NCI-H748 (cell line): Measurements from ENCODE around the gene C2orf49.

Source experiments
- DNase-seq: peaks from one replicate; lab custom pipeline; 2025; ENCODE audit not compliant: unreplicated experiment; lab: John Stamatoyannopoulos, UW

Gene C2orf49

DNA sequence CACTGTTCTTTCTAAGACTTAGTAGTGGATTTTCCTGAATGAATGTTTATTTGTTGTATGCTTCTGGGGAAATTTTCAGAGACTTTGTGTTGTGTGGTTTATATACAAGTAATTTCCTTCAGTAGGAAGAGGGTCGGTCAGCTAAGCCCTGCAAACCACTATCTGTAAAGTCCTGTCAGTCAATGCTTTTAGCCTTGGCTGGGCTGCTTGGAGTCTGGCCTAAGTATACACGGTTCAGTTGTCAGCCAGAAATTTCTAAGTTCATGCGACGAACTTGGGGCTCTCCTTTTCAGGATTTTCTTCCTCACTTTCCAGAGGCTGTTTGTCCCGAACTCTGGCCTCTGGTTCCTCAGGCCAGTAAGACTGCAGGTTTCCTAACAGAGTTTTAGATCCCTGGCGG, 21.3 kb downstream of the C2orf49 start:
- no peak for DNase-seq

DNA sequence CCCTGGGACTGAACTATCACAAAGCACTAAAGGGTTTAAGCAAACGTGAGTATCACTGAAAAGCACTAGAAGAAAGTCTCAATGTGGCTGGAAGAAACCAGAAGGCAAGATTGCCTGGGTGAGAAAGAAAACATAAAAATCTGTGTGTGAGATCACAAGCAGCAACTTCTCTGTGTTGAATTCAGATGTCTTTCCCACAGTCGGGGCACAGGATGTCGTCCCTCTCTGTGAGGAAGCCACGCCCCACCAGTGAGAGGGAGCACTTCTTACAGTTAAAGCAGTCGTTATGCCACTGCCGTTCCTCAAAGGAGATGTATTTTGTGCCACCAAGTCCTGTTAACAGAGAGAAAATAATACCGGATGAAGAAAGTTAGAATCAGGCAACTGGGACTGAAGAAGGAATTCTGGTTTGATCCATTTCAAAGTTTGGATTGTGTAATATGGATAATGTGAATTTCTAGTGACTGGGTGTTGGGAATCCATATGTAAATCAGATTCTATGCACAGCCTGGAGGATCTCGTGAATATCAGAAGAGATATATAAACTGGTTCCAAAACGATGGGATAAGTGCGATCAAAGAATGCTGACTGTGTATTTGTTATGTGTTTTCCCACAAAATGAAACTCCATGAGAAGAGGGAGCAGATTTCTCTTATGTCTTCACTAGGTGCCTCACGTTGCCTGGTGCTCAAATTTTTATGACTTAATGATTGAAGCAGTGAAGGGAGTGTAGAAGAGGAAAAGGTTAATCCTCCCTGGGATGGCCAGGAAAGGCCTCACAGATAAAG, 24.0 kb downstream of the C2orf49 start:
- DNase-seq, result no peak

DNA sequence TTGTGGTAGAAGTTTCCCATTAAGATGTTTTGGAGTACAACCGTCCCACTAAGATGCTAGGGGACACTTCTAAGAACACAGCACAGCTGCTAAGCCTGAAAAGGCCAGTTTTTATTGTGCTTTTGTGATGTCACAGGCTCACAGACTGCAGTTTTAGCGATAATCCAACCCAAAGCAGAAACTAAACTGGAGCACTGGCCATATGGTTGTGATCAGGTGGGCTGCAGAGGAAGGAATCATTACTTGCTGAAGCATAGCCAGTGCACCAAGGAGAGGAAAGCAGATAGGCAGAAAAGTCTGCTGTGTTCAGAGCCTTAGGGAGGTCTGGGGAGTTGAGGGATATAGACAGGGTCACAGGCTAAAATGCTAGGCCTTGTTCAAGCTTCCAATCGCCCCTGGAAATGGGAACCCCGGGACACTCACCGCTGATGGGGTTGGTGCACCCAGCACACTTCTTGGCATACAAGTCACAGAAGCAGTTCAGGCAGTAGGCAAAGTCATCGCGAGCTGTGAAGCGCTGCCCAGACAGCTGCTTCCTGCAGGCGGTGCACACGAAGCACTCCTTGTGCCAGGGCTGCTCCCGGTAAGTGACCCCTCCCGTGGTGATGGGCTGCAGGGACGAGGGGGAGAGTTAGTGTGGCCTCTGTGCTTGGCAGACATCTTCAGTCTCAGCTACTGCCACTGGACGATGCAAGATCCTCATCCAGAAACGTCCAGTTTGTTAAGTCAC, 25.7 kb downstream of the C2orf49 start:
- no peak for DNase-seq

DNA sequence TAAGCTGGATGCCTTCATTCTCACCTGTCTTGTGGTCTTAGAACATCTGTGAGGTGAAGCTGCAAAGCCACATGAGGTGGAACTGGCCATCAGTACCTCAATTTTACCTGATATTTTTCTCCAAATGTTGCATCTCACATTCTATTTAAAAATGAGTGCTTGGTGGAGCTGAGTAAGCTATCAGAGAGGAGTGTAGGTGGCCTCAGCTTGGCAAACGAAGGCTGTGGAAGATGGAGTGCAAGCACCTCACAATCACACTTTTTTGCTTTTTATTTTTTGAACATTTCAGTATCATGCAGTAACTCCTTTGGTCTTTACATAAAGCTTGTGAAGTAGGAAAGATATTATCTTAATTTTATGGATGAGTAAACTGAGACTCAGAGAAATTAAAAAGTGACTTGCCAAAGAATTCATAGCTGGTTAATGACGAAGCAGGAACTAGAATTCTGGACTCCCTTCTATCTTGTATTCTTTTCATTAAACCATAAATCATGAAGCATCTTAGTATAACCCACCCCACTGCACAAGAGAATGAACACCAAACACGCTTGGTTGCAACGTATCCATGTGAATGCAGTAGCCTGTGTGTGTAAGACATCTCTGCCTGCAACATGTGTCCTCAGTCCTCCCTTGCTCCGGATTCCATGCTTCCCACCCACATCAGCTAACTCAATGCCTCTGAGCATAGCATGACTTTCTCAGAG, 27.2 kb downstream of the C2orf49 start:
- no peak for DNase-seq

DNA sequence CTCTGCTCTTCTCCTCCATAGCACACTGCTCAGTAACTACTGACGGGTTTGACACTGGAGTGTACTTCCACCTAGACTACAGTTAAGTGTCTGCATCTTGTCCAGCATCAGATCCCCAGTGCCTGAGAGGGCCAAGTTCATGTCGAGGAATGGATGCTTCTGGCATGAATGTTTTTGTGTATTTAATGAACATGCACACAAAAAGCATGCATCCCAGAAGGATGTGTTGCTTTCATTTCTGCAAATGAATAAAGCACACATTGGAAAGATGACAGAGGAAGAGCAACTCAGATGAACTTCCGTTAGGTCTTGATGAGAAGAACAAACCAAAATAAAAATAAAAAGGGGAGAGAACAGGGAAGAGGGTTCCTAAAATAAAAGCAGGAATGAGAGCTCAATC, 27.9 kb downstream of the C2orf49 start:
- DNase-seq, result no peak

DNA sequence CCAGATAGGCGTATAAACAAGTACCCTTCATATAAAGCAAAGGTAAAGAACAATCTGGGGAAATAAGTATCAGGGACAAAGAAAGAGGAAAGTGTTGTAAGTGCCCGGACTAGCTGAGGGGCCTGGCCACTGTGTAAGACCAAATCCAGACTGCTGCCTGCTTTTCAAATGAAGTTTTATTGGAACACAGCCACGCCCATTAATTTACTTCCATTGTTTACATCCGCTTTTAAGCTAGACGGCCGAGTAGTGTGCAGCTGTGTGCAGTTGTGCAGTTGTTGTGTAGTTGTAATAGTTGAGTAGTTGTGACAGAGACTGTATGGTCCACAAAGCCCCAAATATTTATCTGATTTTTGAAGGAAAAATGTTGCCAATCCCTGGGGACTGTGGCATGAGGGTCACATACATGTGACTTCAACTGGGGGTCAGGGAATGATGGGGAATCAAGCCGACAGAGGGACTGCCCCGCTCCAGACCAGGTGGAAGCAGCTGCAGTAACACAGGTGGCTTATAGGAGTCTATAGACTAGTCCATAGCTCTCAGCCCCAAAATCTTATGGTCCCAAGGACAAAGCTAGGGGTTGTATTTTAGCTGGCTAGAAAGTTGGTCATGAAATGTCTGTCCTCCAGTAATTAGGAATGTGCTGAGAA, 31.5 kb downstream of the C2orf49 start:
- DNase-seq, result peak; percentile 29

DNA sequence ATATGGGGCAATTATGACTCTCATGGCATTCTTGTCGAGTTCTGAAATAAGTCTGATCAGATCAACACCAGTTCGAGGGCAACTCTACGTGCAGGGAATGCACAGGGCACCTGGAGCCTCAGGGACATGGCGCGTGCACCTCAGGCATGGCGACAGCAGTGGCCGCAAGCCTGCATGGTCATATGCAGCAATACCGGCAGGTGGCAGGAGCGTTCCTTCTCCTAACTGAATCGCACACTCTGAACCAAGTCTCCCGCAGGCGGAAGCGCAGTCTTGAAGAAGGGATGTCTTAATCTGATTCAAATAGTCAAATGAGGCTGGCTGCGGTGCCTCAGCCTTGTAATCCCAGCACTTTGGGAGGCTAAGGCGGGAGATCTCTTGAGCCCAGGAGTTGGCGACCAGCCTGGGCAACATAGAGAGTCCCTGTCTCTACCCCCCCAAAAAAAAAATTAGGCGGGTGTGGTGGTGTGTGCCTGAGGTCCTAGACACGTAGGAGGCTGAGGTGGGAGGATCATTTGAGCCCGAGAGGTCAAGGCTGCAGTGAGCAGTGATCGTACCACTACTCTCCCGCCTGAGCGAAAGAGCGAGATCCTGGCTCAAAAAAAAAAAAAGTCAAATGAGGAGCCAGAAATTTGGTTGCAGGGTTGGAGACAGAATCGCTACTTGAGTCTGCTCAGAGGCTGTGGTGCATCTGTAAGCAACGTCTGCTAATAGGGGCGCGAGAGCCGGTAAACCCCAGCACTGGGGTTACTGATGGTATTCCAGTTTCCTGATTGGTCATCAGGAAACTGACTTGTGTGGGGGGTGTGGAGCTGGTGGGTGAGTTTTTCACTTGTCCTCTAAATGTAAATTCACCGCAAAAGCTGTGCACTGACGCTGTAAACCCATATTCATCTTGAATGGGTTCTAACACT, 32.7 kb downstream of the C2orf49 start:
- DNase-seq, result peak; percentile 78

DNA sequence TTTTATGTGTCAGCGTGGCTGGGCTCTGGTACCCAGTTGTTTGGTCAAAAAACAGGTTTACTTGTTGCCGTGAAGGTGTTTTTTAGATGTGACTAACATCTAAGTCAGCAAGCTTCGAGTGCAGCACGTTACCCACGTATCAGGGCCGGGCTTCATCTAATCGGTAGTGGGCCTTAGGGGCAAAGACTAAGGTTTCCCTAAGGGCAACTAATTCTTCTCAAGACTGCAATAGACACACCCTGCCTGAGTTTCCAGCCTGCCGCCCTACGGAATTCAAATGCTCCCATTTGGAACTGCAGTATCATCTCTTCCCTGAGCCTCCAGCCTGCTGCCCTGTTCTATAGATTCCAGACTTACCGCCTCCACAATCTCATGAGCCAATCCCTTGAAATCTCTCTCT, 33.8 kb downstream of the C2orf49 start:
- DNase-seq, result no peak

DNA sequence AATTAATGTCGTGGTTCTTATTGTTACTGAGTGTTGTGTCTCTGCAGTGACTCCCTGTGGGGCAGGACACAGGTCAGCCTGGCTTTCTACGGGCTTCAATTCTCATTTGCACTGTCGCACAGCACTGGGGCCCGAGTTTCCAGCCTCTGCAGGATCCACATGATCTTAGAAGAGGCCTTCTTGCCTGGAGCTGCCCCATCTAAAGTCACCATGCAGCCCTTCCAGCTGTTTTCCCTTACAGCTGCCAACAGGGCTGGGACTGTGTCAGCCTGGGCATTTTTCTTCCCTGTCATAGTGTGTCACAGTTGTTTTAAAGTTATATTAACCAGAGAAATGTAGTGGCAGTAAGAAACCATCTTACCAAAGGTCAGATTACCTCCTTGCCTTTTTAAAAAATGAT, 34.5 kb downstream of the C2orf49 start:
- no peak for DNase-seq

DNA sequence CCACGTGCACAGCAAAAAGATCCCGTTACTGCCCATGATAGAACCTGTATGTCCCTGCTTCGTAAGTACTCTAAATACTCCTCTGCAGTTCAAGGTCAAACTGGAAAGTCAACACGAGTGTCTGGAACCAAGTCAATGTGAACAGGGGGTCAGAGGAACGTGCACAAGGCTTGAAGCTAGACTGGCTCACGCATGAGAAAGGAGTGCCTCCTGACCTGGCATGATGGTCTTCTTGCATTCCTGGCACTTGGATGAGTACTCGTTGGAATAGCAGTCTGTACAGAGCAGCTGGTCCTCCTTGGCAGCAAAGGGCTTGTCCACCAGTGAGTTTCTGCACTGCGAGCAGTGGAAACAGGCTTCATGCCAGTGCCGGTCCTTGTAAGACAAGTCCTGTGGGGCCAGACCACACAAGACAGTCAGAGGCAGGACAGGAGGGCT, 36.0 kb downstream of the C2orf49 start:
- DNase-seq, result no peak

DNA sequence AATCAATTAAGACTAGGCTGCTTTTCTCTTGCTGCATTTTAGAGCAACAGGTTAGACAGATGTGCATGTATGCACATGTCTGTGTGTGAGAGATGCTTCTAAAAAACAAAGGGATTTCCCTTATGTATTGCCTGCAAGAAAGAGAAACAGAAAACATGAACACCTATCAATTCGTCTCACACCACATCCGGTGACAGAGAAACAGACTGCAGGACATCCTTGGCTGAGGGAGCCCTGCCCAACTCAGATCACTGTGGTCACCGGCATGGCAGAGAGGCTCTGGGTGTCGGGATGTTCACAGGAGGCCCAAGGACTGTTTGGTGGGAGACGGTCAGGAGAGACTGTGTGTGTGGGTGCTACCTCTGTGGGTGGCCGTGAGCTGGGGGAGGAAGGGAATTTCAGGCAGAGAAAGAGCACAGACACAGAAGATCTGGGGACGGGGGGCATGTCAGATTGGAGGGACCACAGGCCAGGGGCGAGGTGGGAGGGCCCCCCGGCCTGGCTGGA, 36.6 kb downstream of the C2orf49 start:
- no peak for DNase-seq

DNA sequence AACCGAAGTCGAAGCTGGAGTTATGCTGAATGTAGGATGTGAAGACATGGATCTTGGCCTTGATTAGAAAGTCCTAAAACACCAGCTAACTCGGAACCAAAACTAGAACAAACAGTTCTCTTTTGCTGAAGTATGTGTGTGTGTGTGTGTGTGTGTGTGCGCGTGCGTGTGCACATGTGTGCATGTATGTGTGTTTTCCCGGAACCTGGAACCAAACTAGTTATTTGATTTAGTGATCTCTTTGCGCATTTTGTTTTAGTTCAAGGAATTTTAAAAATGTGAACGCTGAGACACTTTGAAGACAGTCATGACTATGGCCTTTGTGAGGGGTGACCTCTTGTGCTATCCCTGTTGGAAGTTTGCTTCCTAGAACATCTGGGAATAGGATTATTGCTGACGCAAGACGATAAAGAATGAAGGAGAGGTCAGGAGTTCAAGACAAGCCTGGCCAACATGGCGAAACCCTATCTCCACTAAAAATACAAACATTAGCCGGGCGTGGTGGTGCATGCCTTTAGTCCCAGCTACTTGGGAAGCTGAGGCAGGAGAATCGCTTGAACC, 37.7 kb downstream of the C2orf49 start:
- DNase-seq, result no peak

DNA sequence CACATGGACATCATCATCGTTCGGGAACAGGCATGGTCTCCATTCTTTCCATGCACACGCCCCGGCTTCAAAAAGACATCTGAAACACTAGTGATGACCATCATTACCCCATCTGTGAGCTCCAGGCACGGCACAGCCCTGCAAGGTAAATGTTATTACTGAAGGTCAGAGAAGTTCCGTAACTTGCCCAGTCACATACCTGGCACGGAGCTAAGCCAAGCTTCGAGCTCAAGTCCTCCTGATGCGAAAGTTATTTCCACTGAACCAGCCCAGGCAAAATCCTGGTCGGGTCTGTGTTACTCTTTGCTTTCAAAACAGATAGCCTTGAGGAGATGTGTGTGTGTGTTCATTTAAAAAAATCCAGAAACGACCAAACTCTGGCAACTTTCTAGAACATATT, 38.7 kb downstream of the C2orf49 start:
- no peak for DNase-seq

DNA sequence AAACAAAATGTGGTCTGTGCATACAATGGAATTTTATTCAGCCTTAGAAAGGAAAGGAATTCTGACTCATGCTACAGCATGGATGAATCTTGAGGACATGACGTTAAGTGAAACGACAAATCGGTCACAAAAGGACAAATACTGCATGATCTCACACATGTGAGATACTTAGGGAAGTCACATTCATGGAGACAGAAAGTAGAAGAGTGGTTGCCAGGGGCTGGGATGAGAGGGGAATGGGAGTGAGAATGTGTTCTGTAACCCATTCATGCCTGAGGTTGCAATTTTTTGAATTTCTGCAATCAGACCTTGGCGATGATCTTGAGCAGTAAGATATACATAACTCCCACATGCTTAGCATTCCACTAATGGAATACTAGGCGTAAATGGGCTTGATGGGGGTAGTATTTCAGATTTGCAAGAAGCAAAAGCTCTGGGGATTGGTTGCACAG, 39.5 kb downstream of the C2orf49 start:
- DNase-seq, result no peak

DNA sequence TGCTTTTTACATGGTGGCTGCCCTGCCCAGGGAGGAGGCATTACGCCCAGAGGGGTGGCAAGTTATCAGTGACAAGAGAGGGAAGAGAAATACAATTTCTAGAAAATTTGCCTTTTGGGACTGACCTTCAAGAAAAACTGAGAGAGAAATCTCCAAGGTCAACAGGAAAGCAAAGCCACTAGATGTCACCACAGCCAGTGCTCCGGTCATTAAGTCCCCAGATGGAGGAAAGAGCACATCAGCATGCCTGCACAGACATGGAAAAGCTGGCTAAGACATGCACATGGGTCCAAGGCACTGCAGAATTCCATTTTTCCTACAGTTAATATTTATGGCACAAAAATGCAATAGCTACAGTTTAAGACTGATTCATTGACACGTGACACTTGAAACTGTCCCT, 40.5 kb downstream of the C2orf49 start:
- DNase-seq, result no peak

DNA sequence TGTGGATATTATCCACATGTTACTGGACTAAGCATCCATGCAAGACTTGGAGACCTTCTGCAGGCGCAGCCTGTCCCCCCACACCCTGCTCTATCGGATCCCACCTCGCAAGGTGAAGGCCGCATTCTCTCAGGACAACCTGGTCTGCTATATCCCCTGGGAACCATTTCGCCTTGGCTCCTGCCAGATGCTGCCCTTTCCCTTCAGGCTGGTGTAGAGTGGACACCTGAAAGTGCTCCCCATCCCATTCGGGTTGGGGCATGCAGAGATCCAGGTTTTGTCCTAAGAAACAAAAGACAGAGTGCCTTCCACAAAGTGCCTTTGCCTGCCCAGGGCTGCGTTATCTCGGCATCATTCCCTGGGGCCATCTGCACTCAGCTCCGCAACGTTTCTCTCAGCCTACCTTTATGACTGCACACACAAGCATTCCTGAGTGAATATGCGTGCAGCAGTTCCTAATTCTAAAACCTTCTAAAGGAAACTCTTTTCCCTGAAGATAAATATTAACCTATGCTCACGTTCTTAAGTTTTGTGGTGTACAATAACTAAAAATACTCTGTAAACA, 41.0 kb downstream of the C2orf49 start:
- no peak for DNase-seq

DNA sequence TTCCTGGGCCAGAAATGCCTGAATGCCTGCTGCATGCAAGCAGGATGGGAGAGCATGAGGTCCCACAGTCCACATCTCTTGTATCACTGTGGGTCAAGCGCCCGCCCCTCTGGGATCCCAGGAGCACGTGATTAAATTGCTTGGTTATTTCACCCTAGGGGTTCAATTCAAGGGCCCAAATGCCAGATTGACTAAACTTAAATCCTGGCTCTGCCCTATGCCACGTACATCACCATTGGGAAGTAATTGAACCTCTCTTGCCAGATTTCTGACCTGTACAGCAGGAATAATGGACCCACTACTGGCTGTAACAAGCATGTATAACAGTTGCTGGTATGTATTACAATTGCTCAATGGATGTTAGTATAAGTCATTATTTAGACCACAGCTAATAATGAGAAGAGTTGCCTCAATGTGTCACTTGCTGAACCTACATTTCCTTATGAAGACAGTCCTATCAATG, 41.6 kb downstream of the C2orf49 start:
- no peak for DNase-seq

DNA sequence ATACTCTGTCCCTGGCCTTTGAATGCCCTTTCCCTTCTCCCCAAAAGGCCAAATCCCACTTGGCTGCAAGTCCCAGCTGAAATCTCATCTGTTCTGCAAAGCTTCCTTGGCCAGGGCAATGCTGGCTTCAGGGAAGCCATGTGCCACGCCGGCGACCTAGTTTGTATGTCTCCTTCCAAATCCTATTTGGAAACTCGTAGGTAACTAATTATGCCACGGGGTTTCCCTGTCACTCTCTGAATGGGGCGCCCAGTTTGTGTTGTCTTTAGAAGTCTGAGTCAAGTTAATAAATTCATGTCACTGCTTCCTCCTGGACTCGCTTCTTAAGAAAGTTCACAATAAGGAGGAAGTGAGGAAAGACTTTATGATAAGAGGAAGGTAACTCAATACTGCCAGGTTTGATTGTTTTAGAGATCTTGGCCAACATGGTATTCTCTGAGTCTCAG, 42.4 kb downstream of the C2orf49 start:
- no peak for DNase-seq

DNA sequence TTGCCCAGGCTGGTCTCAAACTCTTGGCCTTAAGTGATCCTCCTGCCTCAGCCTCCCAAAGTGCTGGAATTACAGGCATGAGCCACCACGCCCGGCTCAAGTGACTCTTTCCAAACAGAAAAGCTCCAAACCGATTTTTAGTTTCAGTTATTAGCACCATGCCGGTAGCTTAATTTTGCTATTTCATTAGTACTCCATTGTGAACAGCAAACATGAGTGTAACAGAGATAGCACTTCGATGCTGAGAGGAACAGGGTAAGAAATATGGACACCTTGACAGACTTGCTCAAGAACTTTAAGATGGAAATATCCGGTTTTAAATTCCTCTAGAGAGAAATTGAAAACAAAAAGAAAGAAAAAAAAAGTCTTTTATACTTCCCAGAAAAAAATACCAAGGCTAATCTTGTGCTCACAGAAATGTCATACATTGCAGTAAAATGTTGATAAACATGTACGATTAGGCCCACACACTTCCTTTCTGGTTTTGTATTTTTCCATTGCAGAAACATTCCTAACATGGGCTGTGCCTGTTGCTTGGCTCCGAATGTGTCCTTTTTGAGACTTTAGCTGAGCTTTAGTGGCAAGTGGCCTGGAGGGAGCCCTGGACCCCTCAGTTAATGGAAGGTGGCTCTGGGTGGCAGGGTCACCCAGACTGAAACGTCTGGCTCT, 43.2 kb downstream of the C2orf49 start:
- no peak for DNase-seq
